ENCODE results near the gene R3HDM2.

The R3HDM2 gene

DNA sequence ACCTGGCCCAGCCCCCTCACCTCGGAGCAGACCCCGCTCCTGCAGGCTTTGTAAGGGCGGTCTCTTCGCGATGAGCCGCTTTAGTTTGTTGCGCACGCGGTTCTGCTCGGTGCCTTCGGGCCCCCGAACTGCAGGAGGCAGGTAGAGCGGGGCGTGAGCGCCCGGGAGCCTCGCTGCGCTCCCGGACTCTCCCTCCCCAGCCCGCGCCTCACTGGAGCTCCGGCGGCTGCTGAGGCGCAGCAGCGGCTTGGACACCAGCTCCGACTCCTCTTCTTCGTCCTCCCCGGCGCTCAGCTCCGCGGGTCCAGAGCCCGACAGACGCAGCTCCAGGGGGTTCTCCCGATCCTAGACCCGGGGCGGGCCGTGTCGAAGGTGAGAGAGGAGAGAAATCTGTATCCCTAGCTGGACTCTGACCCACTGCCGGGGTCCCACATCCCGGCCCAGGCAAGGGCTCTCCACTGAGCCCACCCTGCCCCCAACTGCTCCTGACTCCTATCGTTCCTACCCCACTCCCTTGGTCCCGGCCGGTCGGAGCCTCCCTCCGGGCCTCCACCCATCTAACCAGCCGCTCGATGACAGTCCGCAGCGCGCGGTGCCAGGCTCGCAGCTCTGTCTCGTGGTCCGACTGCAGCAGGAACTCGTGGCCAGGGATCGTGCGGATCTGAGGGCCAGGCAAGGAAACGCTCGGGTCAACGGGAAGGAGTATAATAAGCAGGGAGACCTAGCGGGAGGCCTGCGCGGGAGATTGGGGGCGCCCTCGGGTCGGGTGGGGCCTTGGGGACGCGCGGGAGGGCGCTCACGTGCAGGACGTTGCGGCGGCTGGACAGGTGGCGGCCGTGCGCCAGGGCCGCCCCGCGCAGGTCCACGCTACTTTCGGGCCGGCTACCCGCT is 44.7 kb upstream of the R3HDM2 start:
- H3K9me3 ChIP-seq (ENCODE audit: insufficient read depth, low read length): no peaks in the 10 kb centered on the region
- H3K9ac ChIP-seq (ENCODE audit: insufficient read length, low read depth): peak overlapping the region; percentile 79
- H3K4me1 ChIP-seq (ENCODE audit: insufficient read depth, insufficient read length): peaks cover 10% of the 10 kb centered on the region
- H3K4me3 ChIP-seq (ENCODE audit: insufficient read length, low read depth): peak overlapping the region; percentile 40
- no peak for TF ChIP-seq YY1 (IDR thresholded peaks at IDR 0.05; ENCODE audit: insufficient read depth, insufficient read length)
- TF ChIP-seq ZNF274 (IDR thresholded peaks at IDR 0.05; ENCODE audit: low read depth, low read length): no peak
- TF ChIP-seq SUZ12 (IDR thresholded peaks at IDR 0.05; ENCODE audit: extremely low read depth, insufficient read depth, insufficient read length): peak; percentile 94
- H3K27me3 ChIP-seq (ENCODE audit: insufficient read depth, insufficient read length): peaks cover 57% of the 10 kb centered on the region
- DNase-seq (ENCODE audit: low read depth, low spot score): no peak
- peaks cover 5% of the 10 kb centered on the region for H3K36me3 ChIP-seq (ENCODE audit: insufficient read depth, insufficient read length, low read length)

DNA sequence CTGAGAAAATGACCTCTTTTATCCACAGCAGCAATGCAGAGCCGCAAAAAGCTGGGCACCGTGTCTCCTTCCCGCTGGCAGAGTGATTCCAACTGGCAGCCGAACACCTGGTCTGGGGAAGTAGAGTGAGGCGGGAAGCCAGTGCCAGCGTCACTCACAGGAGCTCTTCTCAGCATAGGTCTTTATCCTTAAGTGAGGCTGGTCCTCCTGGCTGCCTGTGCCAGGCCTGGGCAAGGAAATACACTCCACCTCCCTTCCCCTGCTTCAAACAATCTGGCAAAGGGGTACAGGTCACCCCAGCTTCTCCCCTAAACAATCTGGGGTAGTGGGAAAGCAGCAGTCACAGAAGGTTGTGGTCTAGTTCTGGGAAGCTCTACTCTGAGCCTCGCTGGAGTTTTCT is 44.0 kb upstream of the R3HDM2 start:
- H3K36me3 ChIP-seq (ENCODE audit: insufficient read depth, insufficient read length, low read length): peaks cover 7% of the 10 kb centered on the region
- peak overlapping the region; percentile 79 for H3K9ac ChIP-seq (ENCODE audit: insufficient read length, low read depth)
- H3K9me3 ChIP-seq (ENCODE audit: insufficient read depth, low read length): no peaks in the 10 kb centered on the region
- DNase-seq (ENCODE audit: low read depth, low spot score): no peak
- peaks cover 57% of the 10 kb centered on the region for H3K27me3 ChIP-seq (ENCODE audit: insufficient read depth, insufficient read length)
- H3K4me1 ChIP-seq (ENCODE audit: insufficient read depth, insufficient read length): peaks cover 10% of the 10 kb centered on the region
- peak; percentile 46 for TF ChIP-seq SUZ12 (IDR thresholded peaks at IDR 0.05; ENCODE audit: extremely low read depth, insufficient read depth, insufficient read length)
- no peak for TF ChIP-seq YY1 (IDR thresholded peaks at IDR 0.05; ENCODE audit: insufficient read depth, insufficient read length)
- H3K4me3 ChIP-seq (ENCODE audit: insufficient read length, low read depth): peak overlapping the region; percentile 40

DNA sequence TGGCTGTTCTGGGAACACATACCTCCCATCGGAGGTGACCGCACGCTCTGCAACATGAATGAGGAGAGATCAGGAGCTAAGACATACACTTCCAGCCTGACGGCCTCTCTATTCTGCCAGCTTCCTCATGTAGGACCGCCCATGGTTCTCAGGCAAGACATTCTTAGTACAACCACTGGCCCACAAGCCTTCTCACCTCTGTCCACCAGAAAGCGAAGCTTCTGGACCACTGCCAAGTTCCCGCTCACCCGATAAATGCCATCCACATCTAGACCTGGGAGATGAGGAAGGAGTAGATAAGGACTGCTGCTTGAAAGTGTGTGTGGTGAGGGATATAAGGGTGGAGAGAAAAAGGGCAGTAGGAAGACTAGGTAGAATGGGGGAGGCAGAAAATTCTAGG is 43.6 kb upstream of the R3HDM2 start:
- H3K27me3 ChIP-seq (ENCODE audit: insufficient read depth, insufficient read length): peaks cover 57% of the 10 kb centered on the region
- no peak overlapping the region for H3K4me3 ChIP-seq (ENCODE audit: insufficient read length, low read depth)
- peaks cover 10% of the 10 kb centered on the region for H3K4me1 ChIP-seq (ENCODE audit: insufficient read depth, insufficient read length)

GRCh38 chr12:57473886-57474285 is 43.0 kb upstream of the R3HDM2 start:
- TF ChIP-seq YY1 (IDR thresholded peaks at IDR 0.05; ENCODE audit: insufficient read depth, insufficient read length): no peak
- Histone ChIP-seq H3K4me1 (ENCODE audit: insufficient read depth, insufficient read length) (peaks cover 10% of the 10 kb centered on the region), H3K4me3 (ENCODE audit: insufficient read length, low read depth) (no peak overlapping the region), H3K9ac (ENCODE audit: insufficient read length, low read depth) (no peak overlapping the region), H3K27me3 (ENCODE audit: insufficient read depth, insufficient read length) (peaks cover 57% of the 10 kb centered on the region), H3K9me3 (ENCODE audit: insufficient read depth, low read length) (no peaks in the 10 kb centered on the region), H3K36me3 (ENCODE audit: insufficient read depth, insufficient read length, low read length) (peaks cover 13% of the 10 kb centered on the region)
- no peak for DNase-seq (ENCODE audit: low read depth, low spot score)

More for the DNA sequence above, 43.6 kb upstream of the R3HDM2 start:
- peaks cover 9% of the 10 kb centered on the region for H3K36me3 ChIP-seq (ENCODE audit: insufficient read depth, insufficient read length, low read length)
- DNase-seq (ENCODE audit: low read depth, low spot score): no peak
- no peak for TF ChIP-seq SUZ12 (IDR thresholded peaks at IDR 0.05; ENCODE audit: extremely low read depth, insufficient read depth, insufficient read length)
- no peak for TF ChIP-seq YY1 (IDR thresholded peaks at IDR 0.05; ENCODE audit: insufficient read depth, insufficient read length)
- no peak for TF ChIP-seq ZNF274 (IDR thresholded peaks at IDR 0.05; ENCODE audit: low read depth, low read length)
- H3K9ac ChIP-seq (ENCODE audit: insufficient read length, low read depth): no peak overlapping the region
- no peaks in the 10 kb centered on the region for H3K9me3 ChIP-seq (ENCODE audit: insufficient read depth, low read length)

GRCh38 chr12:57473392-57473791 is 42.5 kb upstream of the R3HDM2 start:
- DNase-seq (ENCODE audit: low read depth, low spot score): no peak
- no peaks in the 10 kb centered on the region for H3K9me3 ChIP-seq (ENCODE audit: insufficient read depth, low read length)
- peaks cover 13% of the 10 kb centered on the region for H3K36me3 ChIP-seq (ENCODE audit: insufficient read depth, insufficient read length, low read length)
- TF ChIP-seq YY1 (IDR thresholded peaks at IDR 0.05; ENCODE audit: insufficient read depth, insufficient read length): no peak
- no peak for TF ChIP-seq SUZ12 (IDR thresholded peaks at IDR 0.05; ENCODE audit: extremely low read depth, insufficient read depth, insufficient read length)
- TF ChIP-seq ZNF274 (IDR thresholded peaks at IDR 0.05; ENCODE audit: low read depth, low read length): no peak
- no peak overlapping the region for H3K9ac ChIP-seq (ENCODE audit: insufficient read length, low read depth)
- H3K4me1 ChIP-seq (ENCODE audit: insufficient read depth, insufficient read length): peaks cover 10% of the 10 kb centered on the region
- H3K27me3 ChIP-seq (ENCODE audit: insufficient read depth, insufficient read length): peaks cover 57% of the 10 kb centered on the region
- no peak overlapping the region for H3K4me3 ChIP-seq (ENCODE audit: insufficient read length, low read depth)

DNA sequence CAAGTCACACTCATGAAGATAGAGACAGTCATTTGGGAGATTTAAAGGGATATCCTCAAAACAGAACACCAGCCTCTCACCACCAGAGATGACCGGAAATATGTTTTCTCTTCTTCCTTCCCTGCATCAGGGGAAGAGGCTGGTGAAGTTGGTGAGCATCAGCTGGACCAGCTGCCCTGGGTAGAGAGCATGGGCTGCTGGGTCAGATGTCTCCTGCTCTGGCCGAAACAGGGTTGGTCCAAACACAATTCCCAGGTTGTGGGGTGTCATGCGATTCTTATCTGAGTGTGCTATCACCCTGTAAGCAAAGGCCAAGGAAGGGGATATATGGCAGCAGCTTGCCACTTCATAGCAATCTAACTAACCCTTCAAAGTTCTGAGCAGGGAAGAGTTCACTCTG is 41.5 kb upstream of the R3HDM2 start:
- TF ChIP-seq YY1 (IDR thresholded peaks at IDR 0.05; ENCODE audit: insufficient read depth, insufficient read length) (no peak), ZNF274 (IDR thresholded peaks at IDR 0.05; ENCODE audit: low read depth, low read length) (no peak), SUZ12 (IDR thresholded peaks at IDR 0.05; ENCODE audit: extremely low read depth, insufficient read depth, insufficient read length) (no peak)
- DNase-seq (ENCODE audit: low read depth, low spot score): no peak
- H3K4me1 ChIP-seq (ENCODE audit: insufficient read depth, insufficient read length): peaks cover 7% of the 10 kb centered on the region
- no peaks in the 10 kb centered on the region for H3K9me3 ChIP-seq (ENCODE audit: insufficient read depth, low read length)
- H3K9ac ChIP-seq (ENCODE audit: insufficient read length, low read depth): no peak overlapping the region
- peaks cover 51% of the 10 kb centered on the region for H3K27me3 ChIP-seq (ENCODE audit: insufficient read depth, insufficient read length)
- no peak overlapping the region for H3K4me3 ChIP-seq (ENCODE audit: insufficient read length, low read depth)
- H3K36me3 ChIP-seq (ENCODE audit: insufficient read depth, insufficient read length, low read length): peaks cover 13% of the 10 kb centered on the region

- peaks cover 44% of the 10 kb centered on the region for H3K27me3 ChIP-seq (ENCODE audit: insufficient read depth, insufficient read length)
- H3K4me3 ChIP-seq (ENCODE audit: insufficient read length, low read depth): no peak overlapping the region
- no peak overlapping the region for H3K9ac ChIP-seq (ENCODE audit: insufficient read length, low read depth)
- H3K4me1 ChIP-seq (ENCODE audit: insufficient read depth, insufficient read length): peaks cover 7% of the 10 kb centered on the region
- no peak for TF ChIP-seq SUZ12 (IDR thresholded peaks at IDR 0.05; ENCODE audit: extremely low read depth, insufficient read depth, insufficient read length)
- TF ChIP-seq YY1 (IDR thresholded peaks at IDR 0.05; ENCODE audit: insufficient read depth, insufficient read length): no peak
- TF ChIP-seq ZNF274 (IDR thresholded peaks at IDR 0.05; ENCODE audit: low read depth, low read length): no peak
- H3K9me3 ChIP-seq (ENCODE audit: insufficient read depth, low read length): no peaks in the 10 kb centered on the region
- H3K36me3 ChIP-seq (ENCODE audit: insufficient read depth, insufficient read length, low read length): peaks cover 13% of the 10 kb centered on the region
- no peak for DNase-seq (ENCODE audit: low read depth, low spot score)
These were observed 40.8 kb upstream of the R3HDM2 start for GRCh38 chr12:57471661-57472060.
